Erythroblast (primary cell): ENCODE measurements around the gene ZMYND8.

Experiments
- DNase-seq, 2 experiments: peaks; one replicate each; lab custom pipeline; 2025; lab: John Stamatoyannopoulos, UW
- GATA1 ChIP-seq: IDR thresholded peaks from 2 replicates; pipeline ENCODE4 v1.6.1; 2011; ENCODE audit warnings: low read depth, mild to moderate bottlenecking, control low read depth, low read length, moderate library complexity
- POLR2A ChIP-seq: IDR thresholded peaks from 2 replicates; pipeline ENCODE4 v1.6.1; 2011; ENCODE audit warnings: mild to moderate bottlenecking, low read length

The ZMYND8 gene

GRCh38 chr20:47173596-47174216, 182.8 kb downstream of the ZMYND8 start:
- no peak for DNase-seq
- TF ChIP-seq GATA1 (no peak), POLR2A (no peak)

- TF ChIP-seq POLR2A: no peak
- no peak for TF ChIP-seq GATA1
- DNase-seq: no peak
Measured at GRCh38 chr20:47172579-47172978, 183.9 kb downstream of the ZMYND8 start.

GRCh38 chr20:47167846-47168245, 188.7 kb downstream of the ZMYND8 start:
- TF ChIP-seq GATA1 (no peak), POLR2A (no peak)

DNA sequence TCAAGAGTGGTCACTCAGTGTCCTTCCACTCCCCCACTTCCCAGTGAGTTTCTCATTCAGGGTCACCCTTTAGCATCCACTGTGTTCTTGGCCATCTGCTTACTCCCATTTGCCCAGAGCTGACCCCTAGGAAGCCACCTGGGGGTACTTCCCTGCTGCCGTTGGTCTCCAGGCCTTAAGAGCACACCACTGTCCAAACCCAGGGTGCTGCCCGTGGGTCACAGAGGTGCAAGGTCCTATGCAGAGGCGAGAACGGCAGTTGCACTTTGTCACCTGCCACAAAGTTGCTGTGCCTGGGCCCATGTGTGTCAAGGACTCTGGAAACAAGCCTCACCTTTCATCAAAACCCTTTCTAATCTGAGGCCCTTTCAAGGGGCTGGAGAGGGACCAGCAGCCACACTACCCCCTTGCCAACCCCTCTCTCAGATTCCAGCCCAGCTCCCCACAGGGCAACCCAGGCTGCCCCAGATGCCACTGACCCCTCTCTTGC, 191.1 kb downstream of the ZMYND8 start:
- no peak for TF ChIP-seq POLR2A
- TF ChIP-seq GATA1: no peak
- no peak for DNase-seq

More at GRCh38 chr20:47167846-47168245, 188.7 kb downstream of the ZMYND8 start:
- DNase-seq: no peak

- TF ChIP-seq GATA1 (no peak), POLR2A (no peak)
Measured at GRCh38 chr20:47164140-47164539, 192.4 kb downstream of the ZMYND8 start.

GRCh38 chr20:47161411-47161810, 195.1 kb downstream of the ZMYND8 start:
- no peak for DNase-seq
- TF ChIP-seq GATA1: no peak
- no peak for TF ChIP-seq POLR2A

More at GRCh38 chr20:47164140-47164539, 192.4 kb downstream of the ZMYND8 start:
- DNase-seq: no peak

GRCh38 chr20:47160992-47161391, 195.5 kb downstream of the ZMYND8 start:
- no peak for TF ChIP-seq POLR2A
- no peak for TF ChIP-seq GATA1
- DNase-seq: no peak

GRCh38 chr20:47160240-47160639, 196.3 kb downstream of the ZMYND8 start:
- TF ChIP-seq GATA1: no peak
- no peak for TF ChIP-seq POLR2A
- DNase-seq: no peak
